ENCODE data around the gene MXD1.

The MXD1 gene

GRCh38 chr2:69946351-69947324, 31.7 kb downstream of the MXD1 start:
- Histone ChIP-seq H3K4ac (ENCODE audit: low read depth, low read length) (no peak overlapping the region), H2BK120ac (ENCODE audit: low read depth, low read length) (no peak overlapping the region), H2BK5ac (ENCODE audit: low read length) (no peak overlapping the region), H3K18ac (ENCODE audit: low read length) (no peak overlapping the region), H3K4me3 (ENCODE audit: low read length) (no peak overlapping the region), H3K56ac (ENCODE audit: low read length) (no peak overlapping the region), H3K79me1 (ENCODE audit: low read length) (no peaks in the 10 kb centered on the region), H3K23ac (ENCODE audit: low read length) (no peak overlapping the region), H3K4me1 (ENCODE audit: control insufficient read depth, low read depth, low read length) (no peaks in the 10 kb centered on the region), H2BK15ac (replicated peaks; ENCODE audit: low read depth) (no peak overlapping the region), H3K9ac (ENCODE audit: low read length) (no peak overlapping the region), H3K4me2 (ENCODE audit: low read length) (no peak overlapping the region), H3K36me3 (ENCODE audit: control insufficient read depth, insufficient read depth, low read length) (no peaks in the 10 kb centered on the region), H3K27ac (ENCODE audit: low read depth, low read length) (no peak overlapping the region), H4K8ac (ENCODE audit: low read depth, low read length) (no peak overlapping the region), H3K27me3 (ENCODE audit: insufficient read depth, low read length, poor library complexity) (no peaks in the 10 kb centered on the region), H4K5ac (ENCODE audit: low read length) (no peak overlapping the region), H2AK5ac (ENCODE audit: low read length) (no peak overlapping the region), H3K79me2 (ENCODE audit: control insufficient read depth, insufficient read depth, low read length) (no peaks in the 10 kb centered on the region)
- DNase-seq = no peak
- no CpG with 5 or more reads among the region's 13 CpGs for WGBS (ENCODE audit: extremely low coverage, insufficient coverage, low lambda C conversion rate)

- Histone ChIP-seq H3K79me2 (ENCODE audit: control insufficient read depth, insufficient read depth, low read length) (no peaks in the 10 kb centered on the region), H3K23ac (ENCODE audit: low read length) (no peak overlapping the region), H2BK5ac (ENCODE audit: low read length) (no peak overlapping the region), H2BK15ac (replicated peaks; ENCODE audit: low read depth) (no peak overlapping the region), H3K36me3 (ENCODE audit: control insufficient read depth, insufficient read depth, low read length) (no peaks in the 10 kb centered on the region), H3K4me1 (ENCODE audit: control insufficient read depth, low read depth, low read length) (no peaks in the 10 kb centered on the region), H3K79me1 (ENCODE audit: low read length) (no peaks in the 10 kb centered on the region), H3K9ac (ENCODE audit: low read length) (no peak overlapping the region), H4K5ac (ENCODE audit: low read length) (no peak overlapping the region), H3K4me3 (ENCODE audit: low read length) (no peak overlapping the region), H2AK5ac (ENCODE audit: low read length) (no peak overlapping the region), H3K18ac (ENCODE audit: low read length) (no peak overlapping the region), H2BK120ac (ENCODE audit: low read depth, low read length) (no peak overlapping the region), H3K56ac (ENCODE audit: low read length) (no peak overlapping the region), H4K8ac (ENCODE audit: low read depth, low read length) (no peak overlapping the region), H3K4me2 (ENCODE audit: low read length) (no peak overlapping the region), H3K4ac (ENCODE audit: low read depth, low read length) (no peak overlapping the region), H3K27me3 (ENCODE audit: insufficient read depth, low read length, poor library complexity) (no peaks in the 10 kb centered on the region), H3K27ac (ENCODE audit: low read depth, low read length) (no peak overlapping the region)
- 100% methylated on average over 1 of the region's 4 CpGs for WGBS (ENCODE audit: extremely low coverage, insufficient coverage, low lambda C conversion rate)
- no peak for DNase-seq
Measured at GRCh38 chr2:69947325-69947931, 32.5 kb downstream of the MXD1 start.

GRCh38 chr2:69948032-69948962, 33.4 kb downstream of the MXD1 start:
- Histone ChIP-seq H3K27ac (ENCODE audit: low read depth, low read length) (no peak overlapping the region), H3K4ac (ENCODE audit: low read depth, low read length) (no peak overlapping the region), H3K56ac (ENCODE audit: low read length) (no peak overlapping the region), H3K79me1 (ENCODE audit: low read length) (no peaks in the 10 kb centered on the region), H3K4me3 (ENCODE audit: low read length) (no peak overlapping the region), H2BK5ac (ENCODE audit: low read length) (no peak overlapping the region), H2BK15ac (replicated peaks; ENCODE audit: low read depth) (no peak overlapping the region), H3K4me1 (ENCODE audit: control insufficient read depth, low read depth, low read length) (no peaks in the 10 kb centered on the region), H2BK120ac (ENCODE audit: low read depth, low read length) (no peak overlapping the region), H4K8ac (ENCODE audit: low read depth, low read length) (no peak overlapping the region), H4K5ac (ENCODE audit: low read length) (no peak overlapping the region), H3K79me2 (ENCODE audit: control insufficient read depth, insufficient read depth, low read length) (no peaks in the 10 kb centered on the region), H3K4me2 (ENCODE audit: low read length) (no peak overlapping the region), H3K18ac (ENCODE audit: low read length) (no peak overlapping the region), H3K9ac (ENCODE audit: low read length) (no peak overlapping the region), H3K27me3 (ENCODE audit: insufficient read depth, low read length, poor library complexity) (no peaks in the 10 kb centered on the region), H3K23ac (ENCODE audit: low read length) (no peak overlapping the region), H3K36me3 (ENCODE audit: control insufficient read depth, insufficient read depth, low read length) (no peaks in the 10 kb centered on the region), H2AK5ac (ENCODE audit: low read length) (no peak overlapping the region)
- WGBS (ENCODE audit: extremely low coverage, insufficient coverage, low lambda C conversion rate) = no CpG with 5 or more reads among the region's 35 CpGs
- no peak for DNase-seq

- H3K23ac ChIP-seq (ENCODE audit: low read length) = no peak overlapping the region
- no peak overlapping the region for H3K4ac ChIP-seq (ENCODE audit: low read depth, low read length)
- no peak overlapping the region for H2BK120ac ChIP-seq (ENCODE audit: low read depth, low read length)
- H3K27me3 ChIP-seq (ENCODE audit: insufficient read depth, low read length, poor library complexity) = no peaks in the 10 kb centered on the region
- H3K4me2 ChIP-seq (ENCODE audit: low read length) = no peak overlapping the region
- H3K79me1 ChIP-seq (ENCODE audit: low read length) = no peaks in the 10 kb centered on the region
- H3K4me1 ChIP-seq (ENCODE audit: control insufficient read depth, low read depth, low read length) = no peaks in the 10 kb centered on the region
- no peaks in the 10 kb centered on the region for H3K79me2 ChIP-seq (ENCODE audit: control insufficient read depth, insufficient read depth, low read length)
- no peak overlapping the region for H2BK15ac ChIP-seq (replicated peaks; ENCODE audit: low read depth)
- WGBS (ENCODE audit: extremely low coverage, insufficient coverage, low lambda C conversion rate) = no CpG with 5 or more reads among the region's 21 CpGs
- H3K4me3 ChIP-seq (ENCODE audit: low read length) = no peak overlapping the region
- H3K9ac ChIP-seq (ENCODE audit: low read length) = no peak overlapping the region
- H3K56ac ChIP-seq (ENCODE audit: low read length) = no peak overlapping the region
- no peak overlapping the region for H2AK5ac ChIP-seq (ENCODE audit: low read length)
- no peak overlapping the region for H4K8ac ChIP-seq (ENCODE audit: low read depth, low read length)
- H4K5ac ChIP-seq (ENCODE audit: low read length) = no peak overlapping the region
- H2BK5ac ChIP-seq (ENCODE audit: low read length) = no peak overlapping the region
- no peaks in the 10 kb centered on the region for H3K36me3 ChIP-seq (ENCODE audit: control insufficient read depth, insufficient read depth, low read length)
- no peak overlapping the region for H3K27ac ChIP-seq (ENCODE audit: low read depth, low read length)
- H3K18ac ChIP-seq (ENCODE audit: low read length) = no peak overlapping the region
- DNase-seq = no peak
Measured at GRCh38 chr2:69948963-69949645, 34.2 kb downstream of the MXD1 start.

- Histone ChIP-seq H3K4ac (ENCODE audit: low read depth, low read length) (no peak overlapping the region), H3K4me3 (ENCODE audit: low read length) (no peak overlapping the region), H3K27ac (ENCODE audit: low read depth, low read length) (no peak overlapping the region), H3K9ac (ENCODE audit: low read length) (no peak overlapping the region), H3K23ac (ENCODE audit: low read length) (no peak overlapping the region), H3K4me2 (ENCODE audit: low read length) (no peak overlapping the region), H2BK120ac (ENCODE audit: low read depth, low read length) (no peak overlapping the region), H3K79me2 (ENCODE audit: control insufficient read depth, insufficient read depth, low read length) (no peaks in the 10 kb centered on the region), H3K56ac (ENCODE audit: low read length) (no peak overlapping the region), H3K4me1 (ENCODE audit: control insufficient read depth, low read depth, low read length) (no peaks in the 10 kb centered on the region), H3K27me3 (ENCODE audit: insufficient read depth, low read length, poor library complexity) (no peaks in the 10 kb centered on the region), H2BK5ac (ENCODE audit: low read length) (no peak overlapping the region), H2AK5ac (ENCODE audit: low read length) (no peak overlapping the region), H4K5ac (ENCODE audit: low read length) (no peak overlapping the region), H3K79me1 (ENCODE audit: low read length) (no peaks in the 10 kb centered on the region), H4K8ac (ENCODE audit: low read depth, low read length) (no peak overlapping the region), H2BK15ac (replicated peaks; ENCODE audit: low read depth) (no peak overlapping the region), H3K18ac (ENCODE audit: low read length) (no peak overlapping the region), H3K36me3 (ENCODE audit: control insufficient read depth, insufficient read depth, low read length) (no peaks in the 10 kb centered on the region)
- DNase-seq = no peak
- WGBS (ENCODE audit: extremely low coverage, insufficient coverage, low lambda C conversion rate) = no CpG with 5 or more reads among the region's 5 CpGs
Measured at GRCh38 chr2:69950241-69950640, 35.3 kb downstream of the MXD1 start.
